Glutamatergic neuron (in vitro differentiated cells): Measurements from ENCODE around the gene SPATS1. TPM values are rescaled to one million over a fixed set of nuclear protein-coding genes. Genes with fewer than 3 reads are reported as not detected.
A peak's percentile ranks its signal among the peaks of the same experiment; 100 is the strongest.

Experiments used
- DNase-seq: peaks from one replicate; pipeline ENCODE4 v3.0.0; 2022
- H3K27ac Mint-ChIP-seq: one replicate; pipeline ENCODE4 v1.8.0; 2020; ENCODE audit warnings: mild to moderate bottlenecking, mixed read lengths, inconsistent platforms; ENCODE audit not compliant: unreplicated experiment
- H3K27me3 Mint-ChIP-seq: one replicate; pipeline ENCODE4 v1.8.0; 2020; ENCODE audit warnings: mild to moderate bottlenecking, moderate library complexity, mixed read lengths, inconsistent platforms; ENCODE audit not compliant: unreplicated experiment
- H3K36me3 Mint-ChIP-seq: one replicate; pipeline ENCODE4 v1.8.0; 2020; ENCODE audit warnings: mild to moderate bottlenecking, mixed read lengths, inconsistent platforms; ENCODE audit not compliant: unreplicated experiment
- H3K4me1 Mint-ChIP-seq: one replicate; pipeline ENCODE4 v1.8.0; 2020; ENCODE audit warnings: mild to moderate bottlenecking, low read depth, mixed read lengths, inconsistent platforms; ENCODE audit not compliant: unreplicated experiment
- H3K4me3 Mint-ChIP-seq: one replicate; pipeline ENCODE4 v1.8.0; 2020; ENCODE audit warnings: mild to moderate bottlenecking, mixed read lengths, inconsistent platforms; ENCODE audit not compliant: unreplicated experiment
- H3K9me3 Mint-ChIP-seq: one replicate; pipeline ENCODE4 v1.8.0; 2020; ENCODE audit warnings: mild to moderate bottlenecking, moderate library complexity, mixed read lengths, inconsistent platforms; ENCODE audit not compliant: unreplicated experiment
- total RNA-seq: library from RNA; stranded (reverse); fragmentation: NEBNext Ultra II Directional; extraction: Animal tissue kit (Norgen Biotek cat#: 25700); gene quantifications from one replicate; pipeline ENCODE4 v1.2.1, GENCODE V29; 2021; ENCODE audit not compliant: unreplicated experiment
- TF ChIP-seq, protein P1 (sequence below): fragments of 200-600 bp; sonication (generic); IDR thresholded peaks from one replicate; pipeline ENCODE4 v1.5.0; 2021; ENCODE audit not compliant: partially characterized antibody, unreplicated experiment

The SPATS1 gene
- total RNA-seq, 1 donor from 2014 or later: not detected

DNA sequence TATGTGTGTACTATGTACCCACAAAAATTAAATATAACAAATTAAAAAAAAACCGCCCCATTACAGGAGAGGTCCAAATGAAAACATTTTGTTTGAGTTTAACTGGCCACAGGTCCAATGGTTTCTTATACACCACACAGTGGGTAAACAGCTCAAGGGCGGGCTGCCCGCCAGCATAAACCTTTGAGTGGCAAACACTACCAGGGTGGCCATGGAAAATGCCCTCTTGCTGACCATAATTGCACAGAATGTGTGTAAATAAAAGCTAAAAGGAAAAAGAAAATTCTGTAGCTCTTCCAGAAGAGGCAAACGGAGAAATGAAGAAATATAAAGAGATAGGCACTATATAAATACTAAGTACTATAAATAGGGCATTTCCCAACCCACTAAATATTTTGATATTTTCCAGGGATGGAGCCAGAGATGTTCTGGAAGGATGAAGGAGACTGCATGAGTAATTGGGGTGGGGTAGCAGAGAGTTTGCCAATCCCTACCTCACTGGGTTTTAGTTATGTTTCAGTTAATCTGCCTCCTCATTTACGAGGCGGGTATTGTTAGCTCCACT lies 44.0 kb downstream of the SPATS1 start:
- Mint-ChIP-seq H3K4me1 (peaks cover 12% of the 10 kb centered on the region), H3K4me3 (peak overlapping the region; percentile 97), H3K27me3 (peaks cover 3% of the 10 kb centered on the region), H3K9me3 (peaks cover 8% of the 10 kb centered on the region), H3K36me3 (no peaks in the 10 kb centered on the region), H3K27ac (peak overlapping the region; percentile 96)
- DNase-seq: no peak
- TF ChIP-seq, protein P1, sequence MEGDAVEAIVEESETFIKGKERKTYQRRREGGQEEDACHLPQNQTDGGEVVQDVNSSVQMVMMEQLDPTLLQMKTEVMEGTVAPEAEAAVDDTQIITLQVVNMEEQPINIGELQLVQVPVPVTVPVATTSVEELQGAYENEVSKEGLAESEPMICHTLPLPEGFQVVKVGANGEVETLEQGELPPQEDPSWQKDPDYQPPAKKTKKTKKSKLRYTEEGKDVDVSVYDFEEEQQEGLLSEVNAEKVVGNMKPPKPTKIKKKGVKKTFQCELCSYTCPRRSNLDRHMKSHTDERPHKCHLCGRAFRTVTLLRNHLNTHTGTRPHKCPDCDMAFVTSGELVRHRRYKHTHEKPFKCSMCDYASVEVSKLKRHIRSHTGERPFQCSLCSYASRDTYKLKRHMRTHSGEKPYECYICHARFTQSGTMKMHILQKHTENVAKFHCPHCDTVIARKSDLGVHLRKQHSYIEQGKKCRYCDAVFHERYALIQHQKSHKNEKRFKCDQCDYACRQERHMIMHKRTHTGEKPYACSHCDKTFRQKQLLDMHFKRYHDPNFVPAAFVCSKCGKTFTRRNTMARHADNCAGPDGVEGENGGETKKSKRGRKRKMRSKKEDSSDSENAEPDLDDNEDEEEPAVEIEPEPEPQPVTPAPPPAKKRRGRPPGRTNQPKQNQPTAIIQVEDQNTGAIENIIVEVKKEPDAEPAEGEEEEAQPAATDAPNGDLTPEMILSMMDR: no peak

DNA sequence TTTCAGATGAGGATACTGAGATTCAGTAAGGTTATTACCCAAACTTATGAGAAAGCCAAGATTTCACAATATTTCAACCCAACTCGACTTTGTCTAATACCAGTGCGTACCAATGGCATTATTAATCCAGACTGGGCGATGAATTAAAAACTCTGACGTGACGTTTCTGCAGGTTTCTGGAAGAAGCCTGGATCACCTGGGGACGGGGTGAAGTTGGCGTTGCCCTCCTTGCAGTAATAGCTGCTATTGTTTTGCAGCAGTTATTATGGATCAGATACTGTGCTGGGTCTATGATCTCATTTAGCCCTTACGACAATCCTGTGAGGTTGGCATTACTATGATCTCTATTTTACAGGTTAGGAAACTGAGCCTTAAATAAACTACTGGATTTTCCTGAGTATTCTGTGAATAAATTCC lies 44.5 kb downstream of the SPATS1 start:
- Mint-ChIP-seq H3K27me3 (peaks cover 3% of the 10 kb centered on the region), H3K4me1 (peaks cover 12% of the 10 kb centered on the region), H3K4me3 (peak overlapping the region; percentile 97), H3K27ac (peak overlapping the region; percentile 96), H3K36me3 (no peaks in the 10 kb centered on the region), H3K9me3 (peaks cover 8% of the 10 kb centered on the region)
- TF ChIP-seq, protein P1: no peak
- no peak for DNase-seq

- Mint-ChIP-seq H3K27ac (peak within 1 kb of the TSS; percentile 96), H3K27me3 (peaks cover 3% of the 10 kb centered on the region), H3K4me1 (peaks cover 12% of the 10 kb centered on the region), H3K4me3 (peak within 1 kb of the TSS; percentile 97), H3K36me3 (no peaks in the 10 kb centered on the region), H3K9me3 (peaks cover 8% of the 10 kb centered on the region)
- TF ChIP-seq, protein P1: no peak
- DNase-seq: peak; percentile 92
These were observed 45.1 kb downstream of the SPATS1 start, which contains the start of gene CDC5L for GRCh38 chr6:44387346-44388134. TSS of gene CDC5L (plus strand) at chr6:44387706. CDS start at chr6:44387824, 118 bp downstream.

GRCh38 chr6:44388135-44388487 lies 45.7 kb downstream of the SPATS1 start:
- peak; percentile 20 for DNase-seq

More at GRCh38 chr6:44388135-44388487, 45.7 kb downstream of the SPATS1 start:
- TF ChIP-seq, protein P1: no peak
- Mint-ChIP-seq H3K36me3 (no peaks in the 10 kb centered on the region), H3K27ac (peak overlapping the region; percentile 60), H3K4me1 (peaks cover 12% of the 10 kb centered on the region), H3K27me3 (peaks cover 3% of the 10 kb centered on the region), H3K4me3 (peak overlapping the region; percentile 89), H3K9me3 (peaks cover 8% of the 10 kb centered on the region)
